Muscle of leg (tissue), 11 donors: ENCODE measurements around the gene MAPK8IP1. TPM values are rescaled to one million over a fixed set of nuclear protein-coding genes. Genes with fewer than 3 reads are reported as not detected.

ENCODE experiments used
- DNase-seq: peaks from one replicate; pipeline ENCODE4 v3.0.0; 2013
- H3K27ac ChIP-seq: one replicate; pipeline ENCODE4 v1.5.1; 2013; ENCODE audit warnings: mild to moderate bottlenecking, low read length, control low read depth
- H3K27me3 ChIP-seq: one replicate; pipeline ENCODE4 v1.6.1; 2013; ENCODE audit warnings: low read length; ENCODE audit not compliant: control insufficient read depth, insufficient read depth
- H3K36me3 ChIP-seq: one replicate; pipeline ENCODE4 v1.6.1; 2013; ENCODE audit warnings: low read length; ENCODE audit not compliant: control insufficient read depth, insufficient read depth
- H3K4me1 ChIP-seq: one replicate; pipeline ENCODE4 v1.6.1; 2013; ENCODE audit warnings: low read length; ENCODE audit not compliant: control insufficient read depth, insufficient read depth
- H3K4me3 ChIP-seq: one replicate; pipeline ENCODE4 v1.5.1; 2013; ENCODE audit warnings: low read length, control low read depth
- H3K9me3 ChIP-seq: replicated peaks from 2 replicates; pipeline ENCODE4 v1.6.1; 2013; ENCODE audit warnings: low read depth, low read length; ENCODE audit not compliant: control insufficient read depth
- WGBS: methylation state at CpG from one replicate; pipeline ENCODE4 v1.1.5; 2013; ENCODE audit warnings: missing lambda C conversion rate; ENCODE audit not compliant: insufficient coverage; 5-methylcytosine and 5-hydroxymethylcytosine counted together
- polyA plus RNA-seq, 8 donors: library from polyadenylated mRNA; unstranded; fragments of 120-200 nt; gene quantifications; one replicate each; pipeline versions ENCODE4 v1.2.1 to v1.2.3, GENCODE V29; 2013; ENCODE audit warnings: inconsistent platforms in 1 of 8, low replicate concordance in 1 of 8; ENCODE audit not compliant: insufficient read length in 8 of 8, insufficient read depth in 1 of 8
- total RNA-seq: library from RNA; stranded (reverse); fragments of 120-200 nt; gene quantifications from one replicate; pipeline ENCODE4 v1.2.4, GENCODE V29; 2013

The MAPK8IP1 gene
- total and polyA plus RNA-seq, 9 donors, result 26.5 to 54.3 (median 35.0) TPM

- H3K36me3 ChIP-seq, result peaks cover 50% of the 10 kb centered on the region
Measured at GRCh38 chr11:45858751-45859398, 26.6 kb upstream of the MAPK8IP1 start.

GRCh38 chr11:45859661-45860140, 25.8 kb upstream of the MAPK8IP1 start:
- Histone ChIP-seq H3K27ac (peak overlapping the region; percentile 89), H3K9me3 (no peaks in the 10 kb centered on the region), H3K27me3 (no peaks in the 10 kb centered on the region), H3K36me3 (peaks cover 54% of the 10 kb centered on the region), H3K4me1 (peaks cover 55% of the 10 kb centered on the region), H3K4me3 (no peak overlapping the region)
- 11% methylated on average over 5 of the region's 12 CpGs for WGBS
- DNase-seq, result peak; percentile 96

More at GRCh38 chr11:45858751-45859398, 26.6 kb upstream of the MAPK8IP1 start:
- Histone ChIP-seq H3K27ac (peak overlapping the region; percentile 89), H3K9me3 (no peaks in the 10 kb centered on the region), H3K4me3 (no peak overlapping the region), H3K4me1 (peaks cover 55% of the 10 kb centered on the region), H3K27me3 (no peaks in the 10 kb centered on the region)
- no peak for DNase-seq
- WGBS, result 96% methylated on average over 2 of the region's 5 CpGs

GRCh38 chr11:45860348-45860747, 25.1 kb upstream of the MAPK8IP1 start:
- no peak for DNase-seq
- Histone ChIP-seq H3K27me3 (no peaks in the 10 kb centered on the region), H3K9me3 (no peaks in the 10 kb centered on the region), H3K27ac (peak overlapping the region; percentile 89), H3K4me3 (no peak overlapping the region), H3K4me1 (peaks cover 49% of the 10 kb centered on the region), H3K36me3 (peaks cover 57% of the 10 kb centered on the region)
- WGBS, result no CpG with 5 or more reads among the region's 5 CpGs

GRCh38 chr11:45860764-45861510, 24.5 kb upstream of the MAPK8IP1 start:
- no peaks in the 10 kb centered on the region for H3K27me3 ChIP-seq
- DNase-seq, result no peak
- 77% methylated on average over 8 of the region's 10 CpGs for WGBS
- peaks cover 58% of the 10 kb centered on the region for H3K36me3 ChIP-seq
- peaks cover 44% of the 10 kb centered on the region for H3K4me1 ChIP-seq
- H3K9me3 ChIP-seq, result no peaks in the 10 kb centered on the region
- peak overlapping the region; percentile 44 for H3K27ac ChIP-seq
- H3K4me3 ChIP-seq, result no peak overlapping the region

- Histone ChIP-seq H3K4me1 (peaks cover 18% of the 10 kb centered on the region), H3K27ac (no peak overlapping the region)
- peak; percentile 85 for DNase-seq
Measured at GRCh38 chr11:45864041-45864440, 21.4 kb upstream of the MAPK8IP1 start.

GRCh38 chr11:45869551-45869950, 15.9 kb upstream of the MAPK8IP1 start:
- WGBS, result 84% methylated on average over 12 of the region's 12 CpGs
- Histone ChIP-seq H3K4me1 (no peaks in the 10 kb centered on the region), H3K9me3 (no peaks in the 10 kb centered on the region), H3K4me3 (no peak overlapping the region), H3K27me3 (no peaks in the 10 kb centered on the region), H3K36me3 (peaks cover 85% of the 10 kb centered on the region), H3K27ac (no peak overlapping the region)
- DNase-seq, result no peak

More at GRCh38 chr11:45864041-45864440, 21.4 kb upstream of the MAPK8IP1 start:
- Histone ChIP-seq H3K9me3 (no peaks in the 10 kb centered on the region), H3K36me3 (peaks cover 72% of the 10 kb centered on the region), H3K4me3 (no peak overlapping the region), H3K27me3 (no peaks in the 10 kb centered on the region)

GRCh38 chr11:45870706-45871105, 14.7 kb upstream of the MAPK8IP1 start:
- H3K4me1 ChIP-seq, result no peaks in the 10 kb centered on the region
- no peaks in the 10 kb centered on the region for H3K27me3 ChIP-seq
- no peak overlapping the region for H3K4me3 ChIP-seq
- H3K27ac ChIP-seq, result no peak overlapping the region
- H3K9me3 ChIP-seq, result no peaks in the 10 kb centered on the region
- 92% methylated on average over 4 of the region's 4 CpGs for WGBS
- H3K36me3 ChIP-seq, result peaks cover 88% of the 10 kb centered on the region
- DNase-seq, result no peak

DNA sequence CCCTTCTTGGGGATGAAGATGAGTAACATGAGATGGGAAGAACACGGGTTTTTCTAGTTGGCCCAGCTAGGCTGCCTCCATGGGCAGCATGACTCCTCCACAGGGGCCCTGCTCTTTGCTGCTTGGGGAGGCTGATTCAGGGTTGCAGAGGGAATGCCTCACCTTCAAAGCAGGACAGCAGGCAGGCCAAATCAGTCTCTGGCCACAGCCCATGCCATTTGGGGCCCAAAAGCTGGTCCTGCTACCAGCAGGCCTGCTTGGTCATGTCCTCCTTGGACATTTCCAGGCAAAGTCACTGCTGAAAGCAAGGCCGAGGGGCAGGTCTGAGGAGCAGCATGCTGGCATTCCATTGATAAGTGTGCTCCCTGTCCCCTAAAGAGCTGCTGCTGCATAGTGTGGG, 13.8 kb upstream of the MAPK8IP1 start:
- 93% methylated on average over 1 of the region's 2 CpGs for WGBS
- H3K4me3 ChIP-seq, result no peak overlapping the region

DNA sequence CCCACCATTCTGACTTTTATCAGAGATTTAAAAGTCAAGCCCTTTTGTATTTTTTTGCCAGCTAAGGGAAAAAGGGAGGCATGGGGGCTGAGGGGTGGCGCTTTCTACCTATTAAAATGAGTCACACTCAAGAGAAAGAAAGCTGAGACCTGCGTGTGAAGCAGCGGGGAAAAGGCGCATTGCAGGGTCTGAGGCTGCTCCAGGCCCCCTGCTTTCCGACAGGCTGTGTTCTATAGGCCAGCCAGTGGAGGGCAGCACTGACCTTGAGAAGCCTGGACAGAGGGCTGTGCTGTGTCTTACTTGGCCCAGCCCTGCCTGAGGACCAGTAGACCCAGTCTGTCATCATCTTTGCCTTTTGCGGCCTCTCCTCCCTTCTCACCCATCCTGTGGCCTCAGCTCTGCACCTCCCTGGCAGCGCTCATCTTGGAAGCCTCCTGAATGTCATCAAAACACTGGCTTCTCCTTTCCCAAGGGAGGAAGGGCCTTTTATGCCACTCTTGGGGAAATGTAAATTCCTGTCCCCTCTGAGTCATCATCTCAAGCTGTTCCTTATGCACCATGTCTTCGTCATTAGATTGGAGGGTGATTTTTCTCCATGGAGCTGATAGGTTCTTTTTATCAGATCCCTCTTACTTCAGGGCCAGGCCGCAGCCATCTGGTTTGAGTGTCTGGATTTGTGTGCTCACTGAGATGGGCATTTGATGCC, 12.6 kb upstream of the MAPK8IP1 start:
- DNase-seq, result peak; percentile 59

More for the DNA sequence above, 13.8 kb upstream of the MAPK8IP1 start:
- H3K27ac ChIP-seq, result no peak overlapping the region
- peaks cover 86% of the 10 kb centered on the region for H3K36me3 ChIP-seq
- DNase-seq, result no peak
- no peaks in the 10 kb centered on the region for H3K4me1 ChIP-seq
- no peaks in the 10 kb centered on the region for H3K27me3 ChIP-seq
- no peaks in the 10 kb centered on the region for H3K9me3 ChIP-seq

GRCh38 chr11:45876401-45876800, 9.1 kb upstream of the MAPK8IP1 start:
- Histone ChIP-seq H3K4me3 (no peak overlapping the region), H3K27ac (no peak overlapping the region)
- WGBS, result 80% methylated on average over 1 of the region's 6 CpGs

More for the DNA sequence above, 12.6 kb upstream of the MAPK8IP1 start:
- Histone ChIP-seq H3K36me3 (peaks cover 89% of the 10 kb centered on the region), H3K27me3 (no peaks in the 10 kb centered on the region), H3K4me1 (no peaks in the 10 kb centered on the region), H3K27ac (no peak overlapping the region), H3K4me3 (no peak overlapping the region), H3K9me3 (no peaks in the 10 kb centered on the region)
- WGBS, result 49% methylated on average over 2 of the region's 9 CpGs

More at GRCh38 chr11:45876401-45876800, 9.1 kb upstream of the MAPK8IP1 start:
- peaks cover 79% of the 10 kb centered on the region for H3K36me3 ChIP-seq
- no peak for DNase-seq
- peaks cover 6% of the 10 kb centered on the region for H3K4me1 ChIP-seq
- no peaks in the 10 kb centered on the region for H3K27me3 ChIP-seq
- no peaks in the 10 kb centered on the region for H3K9me3 ChIP-seq
